Measurements from ENCODE around the gene FDXACB1.

The FDXACB1 gene

GRCh38 chr11:111846063-111846462, 32.9 kb downstream of the FDXACB1 start:
- no peak for TF ChIP-seq EZH2 (IDR thresholded peaks at IDR 0.05; ENCODE audit: borderline replicate concordance, low read depth, low read length, severe bottlenecking)
- TF ChIP-seq CTCF (IDR thresholded peaks at IDR 0.05; ENCODE audit: borderline replicate concordance, extremely low read depth, low read length, poor library complexity, severe bottlenecking), result no peak
- Histone ChIP-seq H4K20me1 (ENCODE audit: insufficient read depth, low read length) (no peaks in the 10 kb centered on the region), H2AFZ (ENCODE audit: low read depth, low read length) (no peak overlapping the region), H3K9ac (ENCODE audit: low read depth, low read length) (no peak overlapping the region), H3K27me3 (ENCODE audit: insufficient read depth, low read length, poor library complexity) (no peaks in the 10 kb centered on the region), H3K9me3 (ENCODE audit: insufficient read depth, low read length, severe bottlenecking) (no peaks in the 10 kb centered on the region), H3K4me2 (ENCODE audit: insufficient read depth, low read length) (no peak overlapping the region), H3K4me1 (ENCODE audit: insufficient read depth, low read length) (0 out of 2 replicates have a peak, but pooled peaks cover 2% of the 10 kb centered on the region), H3K27ac (ENCODE audit: low read length) (no peak overlapping the region), H3K4me3 (ENCODE audit: low read depth in 1 of 2, low read length in 2 of 2) (no peak overlapping the region), H3K36me3 (ENCODE audit: insufficient read depth, low read length) (peaks cover 48% of the 10 kb centered on the region; the same call in 1 of the 2 replicates), H3K79me2 (ENCODE audit: insufficient read depth, low read length) (no peaks in the 10 kb centered on the region)
- no peak for ATAC-seq (ENCODE audit: insufficient read depth, low read depth)
- no peak for DNase-seq

- peaks cover 45% of the 10 kb centered on the region; the same call in 1 of the 2 replicates for H3K36me3 ChIP-seq (ENCODE audit: insufficient read depth, low read length)
- H3K4me2 ChIP-seq (ENCODE audit: insufficient read depth, low read length), result no peak overlapping the region
Observed at GRCh38 chr11:111845276-111846028, 33.5 kb downstream of the FDXACB1 start.

DNA sequence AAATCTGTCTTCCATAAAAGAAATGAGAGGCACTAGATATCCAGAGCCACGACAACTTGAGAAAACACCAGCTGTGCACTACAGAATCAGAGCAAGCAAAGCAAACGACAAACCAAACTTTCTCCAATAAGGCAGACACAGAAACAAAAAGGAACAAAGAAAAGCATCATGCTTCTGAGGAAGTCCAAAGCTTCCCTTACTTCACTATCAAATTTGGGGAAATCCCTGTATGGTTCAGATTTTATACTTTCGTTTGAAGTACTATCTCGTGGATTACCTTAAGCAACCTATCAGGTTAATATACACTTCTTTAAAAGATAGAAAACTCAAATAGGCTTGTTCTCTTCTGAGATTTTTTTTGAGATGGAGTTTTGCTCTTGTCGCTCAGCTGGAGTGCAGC, 35.3 kb downstream of the FDXACB1 start:
- H3K4me2 ChIP-seq (ENCODE audit: insufficient read depth, low read length), result no peak overlapping the region
- no peak overlapping the region for H2AFZ ChIP-seq (ENCODE audit: low read depth, low read length)
- H3K27ac ChIP-seq (ENCODE audit: low read length), result no peak overlapping the region
- H3K27me3 ChIP-seq (ENCODE audit: insufficient read depth, low read length, poor library complexity), result no peaks in the 10 kb centered on the region
- no peak overlapping the region for H3K4me3 ChIP-seq (ENCODE audit: low read depth in 1 of 2, low read length in 2 of 2)
- ATAC-seq (ENCODE audit: insufficient read depth, low read depth), result no peak
- H4K20me1 ChIP-seq (ENCODE audit: insufficient read depth, low read length), result no peaks in the 10 kb centered on the region
- H3K9ac ChIP-seq (ENCODE audit: low read depth, low read length), result no peak overlapping the region
- H3K4me1 ChIP-seq (ENCODE audit: insufficient read depth, low read length), result 0 out of 2 replicates have a peak, but pooled peaks cover 2% of the 10 kb centered on the region
- H3K36me3 ChIP-seq (ENCODE audit: insufficient read depth, low read length), result peaks cover 42% of the 10 kb centered on the region; the same call in 1 of the 2 replicates
- H3K79me2 ChIP-seq (ENCODE audit: insufficient read depth, low read length), result no peaks in the 10 kb centered on the region
- no peaks in the 10 kb centered on the region for H3K9me3 ChIP-seq (ENCODE audit: insufficient read depth, low read length, severe bottlenecking)
- no peak for TF ChIP-seq EZH2 (IDR thresholded peaks at IDR 0.05; ENCODE audit: borderline replicate concordance, low read depth, low read length, severe bottlenecking)
- TF ChIP-seq CTCF (IDR thresholded peaks at IDR 0.05; ENCODE audit: borderline replicate concordance, extremely low read depth, low read length, poor library complexity, severe bottlenecking), result no peak
- DNase-seq, result no peak

More at GRCh38 chr11:111845276-111846028, 33.5 kb downstream of the FDXACB1 start:
- Histone ChIP-seq H3K27ac (ENCODE audit: low read length) (no peak overlapping the region), H3K4me3 (ENCODE audit: low read depth in 1 of 2, low read length in 2 of 2) (no peak overlapping the region), H3K9ac (ENCODE audit: low read depth, low read length) (no peak overlapping the region), H3K79me2 (ENCODE audit: insufficient read depth, low read length) (no peaks in the 10 kb centered on the region), H4K20me1 (ENCODE audit: insufficient read depth, low read length) (no peaks in the 10 kb centered on the region), H2AFZ (ENCODE audit: low read depth, low read length) (no peak overlapping the region), H3K27me3 (ENCODE audit: insufficient read depth, low read length, poor library complexity) (no peaks in the 10 kb centered on the region), H3K9me3 (ENCODE audit: insufficient read depth, low read length, severe bottlenecking) (no peaks in the 10 kb centered on the region), H3K4me1 (ENCODE audit: insufficient read depth, low read length) (0 out of 2 replicates have a peak, but pooled peaks cover 2% of the 10 kb centered on the region)
- no peak for TF ChIP-seq EZH2 (IDR thresholded peaks at IDR 0.05; ENCODE audit: borderline replicate concordance, low read depth, low read length, severe bottlenecking)
- TF ChIP-seq CTCF (IDR thresholded peaks at IDR 0.05; ENCODE audit: borderline replicate concordance, extremely low read depth, low read length, poor library complexity, severe bottlenecking), result no peak
- DNase-seq (no peak), ATAC-seq (ENCODE audit: insufficient read depth, low read depth) (no peak)
